Muscle of leg (tissue), 11 donors: ENCODE results near the gene PTPRN2. TPM values are rescaled to one million over a fixed set of nuclear protein-coding genes. Genes with fewer than 3 reads are reported as not detected.
"Not testable (repeated sequence)": the region's sequence is repeated elsewhere in the genome, so short reads cannot be mapped to it uniquely, and the experiment has no call there.

ENCODE experiments used
- DNase-seq: peaks from one replicate; pipeline ENCODE4 v3.0.0; 2013
- H3K27ac ChIP-seq: one replicate; pipeline ENCODE4 v1.5.1; 2013; ENCODE audit warnings: mild to moderate bottlenecking, low read length, control low read depth
- H3K27me3 ChIP-seq: one replicate; pipeline ENCODE4 v1.6.1; 2013; ENCODE audit warnings: low read length; ENCODE audit not compliant: control insufficient read depth, insufficient read depth
- H3K36me3 ChIP-seq: one replicate; pipeline ENCODE4 v1.6.1; 2013; ENCODE audit warnings: low read length; ENCODE audit not compliant: control insufficient read depth, insufficient read depth
- H3K4me1 ChIP-seq: one replicate; pipeline ENCODE4 v1.6.1; 2013; ENCODE audit warnings: low read length; ENCODE audit not compliant: control insufficient read depth, insufficient read depth
- H3K4me3 ChIP-seq: one replicate; pipeline ENCODE4 v1.5.1; 2013; ENCODE audit warnings: low read length, control low read depth
- H3K9me3 ChIP-seq: replicated peaks from 2 replicates; pipeline ENCODE4 v1.6.1; 2013; ENCODE audit warnings: low read depth, low read length; ENCODE audit not compliant: control insufficient read depth
- WGBS: methylation state at CpG from one replicate; pipeline ENCODE4 v1.1.5; 2013; ENCODE audit warnings: missing lambda C conversion rate; ENCODE audit not compliant: insufficient coverage; 5-methylcytosine and 5-hydroxymethylcytosine counted together
- polyA plus RNA-seq, 8 donors: library from polyadenylated mRNA; unstranded; fragments of 120-200 nt; gene quantifications; one replicate each; pipeline versions ENCODE4 v1.2.1 to v1.2.3, GENCODE V29; 2013; ENCODE audit warnings: inconsistent platforms in 1 of 8, low replicate concordance in 1 of 8; ENCODE audit not compliant: insufficient read length in 8 of 8, insufficient read depth in 1 of 8
- total RNA-seq: library from RNA; stranded (reverse); fragments of 120-200 nt; gene quantifications from one replicate; pipeline ENCODE4 v1.2.4, GENCODE V29; 2013

PTPRN2 gene
- total and polyA plus RNA-seq, 9 donors, result 1.4 to 2.9 (median 2.3) TPM

GRCh38 chr7:158382363-158383254 is 205.0 kb downstream of the PTPRN2 start:
- Histone ChIP-seq H3K4me3 (no peak overlapping the region), H3K9me3 (no peaks in the 10 kb centered on the region), H3K27ac (no peak overlapping the region), H3K27me3 (peaks cover 4% of the 10 kb centered on the region), H3K4me1 (no peaks in the 10 kb centered on the region), H3K36me3 (no peaks in the 10 kb centered on the region)
- WGBS, result 35% methylated on average over 9 of the region's 10 CpGs
- DNase-seq, result no peak

- Histone ChIP-seq H3K4me3 (no peak overlapping the region), H3K27ac (no peak overlapping the region), H3K36me3 (no peaks in the 10 kb centered on the region), H3K27me3 (peaks cover 4% of the 10 kb centered on the region), H3K4me1 (no peaks in the 10 kb centered on the region), H3K9me3 (no peaks in the 10 kb centered on the region)
- WGBS, result 88% methylated on average over 3 of the region's 3 CpGs
- no peak for DNase-seq
Measured at GRCh38 chr7:158381956-158382355, 205.7 kb downstream of the PTPRN2 start.

- no peak overlapping the region for H3K27ac ChIP-seq
- WGBS, result 84% methylated on average over 4 of the region's 7 CpGs
- H3K36me3 ChIP-seq, result no peaks in the 10 kb centered on the region
- no peak for DNase-seq
- H3K4me1 ChIP-seq, result no peaks in the 10 kb centered on the region
- peaks cover under 1% of the 10 kb centered on the region for H3K27me3 ChIP-seq
- H3K9me3 ChIP-seq, result no peaks in the 10 kb centered on the region
- H3K4me3 ChIP-seq, result no peak overlapping the region
Measured at GRCh38 chr7:158378978-158379377, 208.6 kb downstream of the PTPRN2 start.

GRCh38 chr7:158377800-158378623 is 209.6 kb downstream of the PTPRN2 start:
- DNase-seq, result no peak
- WGBS, result 61% methylated on average over 10 of the region's 14 CpGs

GRCh38 chr7:158376839-158377186 is 210.8 kb downstream of the PTPRN2 start:
- not testable (repeated sequence) for H3K4me3 ChIP-seq, DNase-seq, H3K27ac ChIP-seq, H3K4me1 ChIP-seq, H3K27me3 ChIP-seq, H3K36me3 ChIP-seq, H3K9me3 ChIP-seq
- WGBS, result no CpG with 5 or more reads among the region's 12 CpGs

More at GRCh38 chr7:158377800-158378623, 209.6 kb downstream of the PTPRN2 start:
- Histone ChIP-seq H3K4me1 (no peaks in the 10 kb centered on the region), H3K9me3 (no peaks in the 10 kb centered on the region), H3K27ac (no peak overlapping the region), H3K36me3 (no peaks in the 10 kb centered on the region), H3K4me3 (no peak overlapping the region), H3K27me3 (peaks cover 3% of the 10 kb centered on the region)

- not testable (repeated sequence) for DNase-seq, H3K27me3 ChIP-seq
- WGBS, result 73% methylated on average over 5 of the region's 23 CpGs
Measured at GRCh38 chr7:158376146-158376838, 211.3 kb downstream of the PTPRN2 start.

GRCh38 chr7:158375034-158375433 is 212.6 kb downstream of the PTPRN2 start:
- no peaks in the 10 kb centered on the region for H3K4me1 ChIP-seq
- no peak overlapping the region for H3K27ac ChIP-seq
- WGBS, result 79% methylated on average over 3 of the region's 4 CpGs
- H3K4me3 ChIP-seq, result no peak overlapping the region
- no peaks in the 10 kb centered on the region for H3K36me3 ChIP-seq
- DNase-seq, result no peak
- H3K9me3 ChIP-seq, result no peaks in the 10 kb centered on the region
- peaks cover 3% of the 10 kb centered on the region for H3K27me3 ChIP-seq

More at GRCh38 chr7:158376146-158376838, 211.3 kb downstream of the PTPRN2 start:
- not testable (repeated sequence) for H3K9me3 ChIP-seq, H3K4me3 ChIP-seq, H3K36me3 ChIP-seq, H3K27ac ChIP-seq, H3K4me1 ChIP-seq

- no peak overlapping the region for H3K27ac ChIP-seq
- H3K9me3 ChIP-seq, result no peaks in the 10 kb centered on the region
- DNase-seq, result no peak
- H3K4me1 ChIP-seq, result no peaks in the 10 kb centered on the region
- H3K27me3 ChIP-seq, result peaks cover 3% of the 10 kb centered on the region
- no peaks in the 10 kb centered on the region for H3K36me3 ChIP-seq
- no peak overlapping the region for H3K4me3 ChIP-seq
- WGBS, result 80% methylated on average over 4 of the region's 6 CpGs
Measured at GRCh38 chr7:158374586-158374985, 213.0 kb downstream of the PTPRN2 start.

- Histone ChIP-seq H3K36me3 (no peaks in the 10 kb centered on the region), H3K4me1 (no peaks in the 10 kb centered on the region), H3K27me3 (peaks cover 3% of the 10 kb centered on the region), H3K4me3 (no peak overlapping the region), H3K27ac (no peak overlapping the region), H3K9me3 (no peaks in the 10 kb centered on the region)
- no peak for DNase-seq
- WGBS, result 17% methylated on average over 1 of the region's 5 CpGs
Measured at GRCh38 chr7:158374146-158374545, 213.5 kb downstream of the PTPRN2 start.
